ENCODE results near the gene CALD1.

CALD1 gene

DNA sequence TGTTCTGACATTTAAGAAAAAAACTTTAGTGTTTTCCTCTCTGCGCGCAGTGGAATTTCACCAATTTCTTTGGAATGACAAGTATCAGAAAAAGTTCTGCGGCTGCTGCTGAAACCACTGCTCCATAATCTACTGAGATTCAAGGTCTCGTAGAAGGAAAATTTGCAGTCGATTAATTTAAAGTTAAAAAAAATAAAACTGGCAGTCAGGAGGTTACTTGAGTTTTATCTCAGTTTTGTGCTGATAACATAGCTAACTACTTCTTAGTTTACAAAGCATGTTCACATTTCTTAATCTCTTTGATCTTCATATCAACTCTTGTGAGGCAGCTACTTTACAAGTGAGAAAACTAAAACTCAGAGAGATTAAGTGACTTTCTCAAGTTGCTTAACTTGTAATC is 18.2 kb upstream of the CALD1 start:
- no peak for DNase-seq (ENCODE audit: low read depth)

- DNase-seq (ENCODE audit: low read depth): no peak
Observed at GRCh38 chr7:134763960-134764359, 15.5 kb upstream of the CALD1 start.

GRCh38 chr7:134764365-134764764 is 15.1 kb upstream of the CALD1 start:
- DNase-seq (ENCODE audit: low read depth): no peak

DNA sequence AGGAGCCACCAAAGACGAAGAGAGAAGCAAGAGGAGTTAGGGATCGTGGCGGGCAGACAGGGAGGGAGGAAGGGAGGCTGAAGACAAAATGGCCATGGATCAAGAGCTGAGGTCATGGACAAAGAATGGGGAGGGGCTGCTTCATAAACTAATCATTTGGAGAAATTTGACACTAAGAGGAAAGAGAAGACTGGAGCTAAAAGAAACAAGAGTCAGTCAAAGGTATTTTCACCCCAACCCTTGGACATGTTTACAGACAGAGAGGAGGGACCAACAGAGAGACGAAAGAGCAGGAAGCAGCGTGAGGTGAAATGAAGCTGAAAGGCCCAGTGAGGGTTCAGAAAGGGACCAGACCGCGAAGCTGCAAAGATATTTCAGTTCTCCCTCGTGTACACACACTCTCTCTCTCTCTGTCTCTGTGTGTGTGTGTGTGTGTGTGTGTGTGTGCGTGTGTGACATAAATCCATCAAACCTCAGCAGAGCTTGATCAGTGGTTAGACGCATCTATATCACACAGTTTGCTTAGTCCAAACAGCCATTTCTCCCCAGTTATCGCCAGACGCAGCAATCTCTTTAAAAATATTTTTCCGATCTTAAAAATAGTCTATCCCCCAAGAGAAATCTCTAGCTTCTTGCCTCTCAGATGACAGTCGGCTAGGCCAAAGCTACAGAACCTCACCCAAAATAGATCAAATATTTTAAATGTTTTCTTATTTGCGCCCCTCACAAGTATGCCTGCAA is 12.5 kb upstream of the CALD1 start:
- no peak for DNase-seq (ENCODE audit: low read depth)

DNA sequence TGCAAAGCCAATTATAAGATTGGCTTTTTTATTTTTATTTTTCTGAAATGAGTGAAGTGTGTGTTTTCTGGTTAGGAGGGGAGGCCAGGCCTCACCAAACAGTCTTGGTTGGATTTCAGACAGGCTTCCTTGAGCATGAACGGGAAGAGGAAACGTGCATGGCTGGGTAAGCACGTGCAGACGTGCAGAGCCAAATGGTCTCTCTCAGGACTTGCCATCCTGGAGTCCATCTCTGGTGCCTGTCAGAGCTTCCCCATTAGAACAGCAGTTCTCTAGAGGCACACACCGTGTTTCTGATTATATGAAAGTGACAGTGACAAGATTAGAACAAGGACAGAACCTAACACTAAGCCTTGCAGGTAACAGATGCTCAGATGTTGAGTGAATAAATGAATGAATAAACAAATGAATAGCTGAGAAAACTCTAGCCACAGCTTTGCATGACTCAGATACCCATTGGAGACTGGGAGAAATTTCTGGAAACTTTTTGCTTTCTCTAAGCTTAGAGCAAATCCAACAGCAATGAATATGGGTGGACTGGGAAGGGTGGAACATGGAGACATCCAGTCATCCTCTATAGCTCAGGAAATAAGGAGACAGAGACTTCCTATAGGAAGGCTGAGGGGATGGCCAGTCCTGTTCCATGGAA is 11.8 kb upstream of the CALD1 start:
- no peak for DNase-seq (ENCODE audit: low read depth)

DNA sequence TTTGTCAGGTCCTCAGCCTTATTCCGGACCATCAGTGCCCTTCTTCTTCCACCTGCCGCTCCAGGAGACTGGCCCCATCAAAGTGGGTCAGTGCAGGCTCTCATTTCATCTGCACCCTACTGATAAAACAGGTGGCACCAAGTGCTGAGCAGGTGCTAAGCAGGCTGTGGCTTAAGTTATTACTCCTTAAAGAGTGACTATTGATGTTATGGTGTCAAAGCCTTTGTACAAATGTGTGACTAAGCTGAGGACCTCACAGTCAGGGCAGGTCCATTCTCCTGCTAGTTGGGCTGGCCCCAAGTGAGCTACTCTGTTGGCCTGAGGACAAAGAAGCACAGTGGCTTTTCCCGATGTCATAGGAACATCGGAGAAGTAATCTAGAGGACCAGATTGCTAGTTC is 11.2 kb upstream of the CALD1 start:
- DNase-seq (ENCODE audit: low read depth): no peak

DNA sequence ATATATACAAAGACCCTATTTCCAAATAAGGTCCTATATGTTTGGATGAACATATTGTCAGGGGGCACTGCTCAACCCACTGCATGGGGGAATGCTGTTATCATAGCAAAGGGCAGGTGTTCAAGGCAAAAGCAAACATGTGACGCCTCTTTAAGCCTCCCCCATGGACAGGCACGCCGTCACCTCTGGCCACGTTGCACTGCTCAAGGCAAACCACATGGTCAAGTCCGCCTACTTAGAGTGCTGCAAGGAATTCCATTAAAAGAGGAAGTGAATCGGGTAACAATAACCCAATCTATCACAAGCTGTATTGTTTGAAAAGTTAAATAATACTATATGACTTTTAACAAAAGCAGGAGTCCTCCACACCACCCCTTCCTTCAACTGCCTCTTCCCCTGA is 8.8 kb upstream of the CALD1 start:
- DNase-seq (ENCODE audit: low read depth): no peak

- DNase-seq (ENCODE audit: low read depth): no peak
Observed at GRCh38 chr7:134771111-134771510, 8.3 kb upstream of the CALD1 start.

- DNase-seq (ENCODE audit: low read depth): no peak
Observed at GRCh38 chr7:134771889-134772288, 7.5 kb upstream of the CALD1 start.

GRCh38 chr7:134772401-134772800 is 7.0 kb upstream of the CALD1 start:
- DNase-seq (ENCODE audit: low read depth): no peak

DNA sequence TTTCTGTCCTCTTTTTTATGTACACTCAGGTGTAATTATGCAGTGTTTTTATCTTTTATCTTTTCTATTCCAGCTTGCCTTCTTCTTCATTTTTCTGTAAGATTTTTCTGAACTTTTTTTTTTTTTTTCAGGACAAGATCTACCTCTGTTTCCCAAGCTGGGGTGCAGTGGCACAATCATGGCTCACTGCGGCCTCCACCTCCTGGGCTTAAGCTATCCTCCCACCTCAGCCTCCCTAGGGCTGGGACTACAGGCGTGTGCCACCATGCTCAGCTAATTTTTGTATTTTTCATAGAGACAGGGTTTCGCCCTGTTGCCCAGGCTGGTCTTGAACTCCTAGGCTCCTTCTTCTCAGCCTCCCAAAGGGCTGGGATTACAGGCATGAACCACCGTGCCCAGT is 6.3 kb upstream of the CALD1 start:
- DNase-seq (ENCODE audit: low read depth): no peak

DNA sequence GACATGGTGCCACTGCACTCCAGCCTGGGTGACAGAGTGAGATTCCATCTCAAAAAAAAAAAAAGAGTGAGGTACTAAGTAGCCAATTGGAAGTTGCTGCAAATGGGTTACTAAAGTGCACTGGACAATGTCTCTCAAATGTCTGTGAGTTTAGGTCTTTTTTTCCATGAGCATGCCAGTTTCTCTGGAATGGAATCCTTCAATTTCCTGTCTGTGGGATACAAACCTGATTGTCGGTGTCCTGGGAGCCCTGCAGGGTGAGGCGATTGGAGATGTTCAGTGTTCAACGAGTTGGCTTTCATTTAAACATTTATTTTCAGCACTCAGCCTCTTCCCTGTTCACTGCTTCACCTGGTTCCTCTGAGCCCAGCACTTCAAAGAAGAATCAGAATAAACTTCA is 5.3 kb upstream of the CALD1 start:
- DNase-seq (ENCODE audit: low read depth): no peak

- no peak for DNase-seq (ENCODE audit: low read depth)
Observed at GRCh38 chr7:134777470-134777869, 2.0 kb upstream of the CALD1 start.

- no peak for DNase-seq (ENCODE audit: low read depth)
Observed at GRCh38 chr7:134777908-134778580, 1.4 kb upstream of the CALD1 start.

DNA sequence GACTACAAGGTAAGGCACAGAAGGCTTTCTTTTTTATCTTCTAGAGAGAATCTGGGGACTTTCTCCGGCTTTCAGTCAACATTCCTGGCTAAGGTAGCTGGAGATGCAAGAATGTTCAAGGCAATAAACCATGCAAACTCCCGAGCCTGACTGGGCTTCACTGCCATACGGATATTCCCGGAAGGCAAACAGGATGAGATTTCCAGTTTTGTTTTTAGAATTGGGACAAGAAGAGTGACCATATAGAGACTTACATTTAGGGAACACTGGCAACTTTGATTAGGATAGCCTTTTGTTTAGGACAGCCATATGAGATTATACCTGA is 269 bp downstream of the CALD1 start:
- no peak for DNase-seq (ENCODE audit: low read depth)

GRCh38 chr7:134780166-134780828 is 863 bp downstream of the CALD1 start:
- no peak for DNase-seq (ENCODE audit: low read depth)

DNA sequence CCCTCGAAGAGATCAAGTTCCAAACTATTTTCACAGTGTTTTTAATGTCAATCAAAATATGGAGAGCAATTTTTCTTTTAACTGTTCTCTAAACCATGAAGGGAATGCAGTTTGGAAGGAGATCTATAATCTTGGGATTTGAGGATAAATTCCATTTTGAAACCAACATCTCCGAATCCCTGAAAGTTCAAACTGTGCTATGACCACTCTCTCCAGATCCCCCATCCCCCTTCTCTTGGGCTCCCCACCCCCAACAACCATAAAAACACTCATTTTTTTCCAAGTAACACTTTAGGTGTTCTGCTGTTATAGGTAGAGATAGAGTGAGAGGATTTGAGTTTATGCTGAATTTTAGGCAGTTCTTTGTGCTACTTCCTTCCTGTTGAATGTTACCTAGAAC is 1.7 kb downstream of the CALD1 start:
- DNase-seq (ENCODE audit: low read depth): no peak

GRCh38 chr7:134782121-134782623 is 2.7 kb downstream of the CALD1 start:
- DNase-seq (ENCODE audit: low read depth): no peak

DNA sequence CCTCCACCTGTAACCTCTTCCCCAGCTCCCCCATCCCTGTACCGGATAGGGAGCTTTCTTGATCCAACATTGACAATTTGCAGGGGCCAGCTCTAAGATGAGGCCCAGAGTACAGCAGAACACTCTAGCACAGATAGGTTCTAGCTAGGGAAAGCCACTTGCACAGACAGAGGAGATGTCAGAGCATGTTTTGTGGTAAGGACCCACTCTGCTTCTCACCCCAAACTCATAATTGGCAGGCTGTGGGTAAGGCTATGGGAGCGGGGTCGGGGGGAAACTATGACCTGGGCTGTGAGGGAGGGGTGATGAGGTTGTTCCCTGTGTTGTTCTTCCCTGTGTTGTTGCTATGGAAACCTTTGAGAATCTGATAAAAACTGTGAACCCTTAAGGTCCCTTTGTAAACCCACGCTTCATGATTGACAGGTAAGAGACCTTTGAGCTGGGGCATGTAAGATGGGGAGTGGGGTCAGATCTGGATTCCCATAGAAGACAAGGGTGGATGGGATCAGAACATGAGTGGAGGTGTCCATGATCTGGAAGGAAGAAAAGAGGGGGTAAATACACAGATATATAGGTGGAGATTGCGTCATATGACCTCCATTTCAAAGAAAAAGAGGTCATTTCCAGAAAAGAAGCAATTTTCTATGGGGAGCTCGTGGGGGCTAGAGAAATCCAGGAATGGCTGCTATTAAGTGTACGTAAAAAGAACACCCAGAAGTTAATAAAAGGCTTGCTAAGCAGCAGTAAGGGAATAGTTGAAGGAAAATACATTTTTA is 4.0 kb downstream of the CALD1 start:
- DNase-seq (ENCODE audit: low read depth): no peak

DNA sequence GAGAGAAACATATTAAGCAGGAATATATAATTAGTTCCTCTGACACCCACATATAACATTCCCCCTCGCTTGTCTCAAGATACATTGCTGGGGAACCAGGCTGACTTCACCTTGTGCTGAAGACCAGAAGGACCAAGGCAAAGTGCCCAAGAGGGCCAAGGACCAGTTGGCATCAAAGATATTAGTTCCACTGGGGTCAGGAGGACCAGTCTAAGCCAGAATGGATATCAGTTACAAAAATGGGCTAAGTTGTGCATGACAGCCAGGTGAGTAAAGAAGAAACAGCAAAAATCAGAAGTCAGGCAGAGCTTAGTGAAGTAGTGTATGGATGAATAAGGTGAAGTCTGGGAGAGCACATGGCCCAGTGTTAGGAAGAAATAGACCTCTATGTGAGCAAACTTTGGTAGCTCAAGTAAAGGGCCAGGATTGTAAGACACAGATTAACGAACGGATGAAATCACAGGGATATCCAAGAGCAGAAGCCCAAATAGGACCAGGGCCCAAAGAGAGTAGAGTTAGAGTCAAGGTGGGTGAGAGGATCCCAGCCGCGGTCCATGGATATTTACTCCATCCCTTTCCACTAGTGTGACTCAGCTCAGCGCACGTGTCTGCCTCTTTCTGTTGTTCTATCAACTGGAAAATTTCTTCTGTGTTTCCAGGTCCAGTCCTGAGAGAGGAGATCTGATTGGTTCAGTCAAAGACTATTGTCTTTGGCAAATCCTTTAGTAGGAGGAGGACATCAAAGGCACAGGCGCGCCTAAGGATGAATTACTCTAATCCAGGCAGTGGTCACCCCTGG is 5.0 kb downstream of the CALD1 start:
- DNase-seq (ENCODE audit: low read depth): no peak

- no peak for DNase-seq (ENCODE audit: low read depth)
Observed at GRCh38 chr7:134785842-134786241, 6.4 kb downstream of the CALD1 start.
